Mammary epithelial cell (primary cell): ENCODE data around the gene TP53BP1.

Experiments
- EZH2 ChIP-seq: IDR thresholded peaks from 2 replicates; pipeline ENCODE4 v1.6.1; 2012; ENCODE audit warnings: low read length, inconsistent platforms, borderline replicate concordance
- TF ChIP-seq, protein P1 (sequence below), 2 donors: IDR thresholded peaks in 1 of 2; conservative IDR thresholded peaks in 1 of 2; 2 replicates each; pipeline ENCODE4 v1.5.1; 2011 to 2012; ENCODE audit warnings: inconsistent platforms in 2 of 2, low read length in 2 of 2, mild to moderate bottlenecking in 2 of 2, control low read depth in 1 of 2, low read depth in 1 of 2; ENCODE audit not compliant: insufficient read depth in 1 of 2; ENCODE audit errors: extremely low read depth in 1 of 2

DNA sequence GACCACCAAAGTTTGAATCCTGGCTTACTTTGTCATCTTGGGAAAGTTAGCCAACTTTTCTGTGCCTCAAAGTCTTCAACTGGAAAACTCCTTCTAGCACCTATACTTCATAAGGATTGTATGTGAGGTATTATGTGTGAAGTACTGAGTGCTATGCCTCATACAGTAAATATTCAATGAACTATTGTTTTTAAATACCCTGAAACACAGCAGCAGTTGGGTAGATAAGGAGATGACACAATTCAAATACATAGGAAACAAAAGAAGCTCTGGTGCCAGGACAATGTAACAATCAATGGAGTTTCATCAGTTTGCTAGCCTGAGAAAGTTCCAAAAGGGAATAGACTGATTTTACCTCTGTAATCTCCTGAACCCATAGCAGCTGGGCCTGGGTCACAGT lies 78.8 kb downstream of the TP53BP1 start:
- TF ChIP-seq, protein P1, sequence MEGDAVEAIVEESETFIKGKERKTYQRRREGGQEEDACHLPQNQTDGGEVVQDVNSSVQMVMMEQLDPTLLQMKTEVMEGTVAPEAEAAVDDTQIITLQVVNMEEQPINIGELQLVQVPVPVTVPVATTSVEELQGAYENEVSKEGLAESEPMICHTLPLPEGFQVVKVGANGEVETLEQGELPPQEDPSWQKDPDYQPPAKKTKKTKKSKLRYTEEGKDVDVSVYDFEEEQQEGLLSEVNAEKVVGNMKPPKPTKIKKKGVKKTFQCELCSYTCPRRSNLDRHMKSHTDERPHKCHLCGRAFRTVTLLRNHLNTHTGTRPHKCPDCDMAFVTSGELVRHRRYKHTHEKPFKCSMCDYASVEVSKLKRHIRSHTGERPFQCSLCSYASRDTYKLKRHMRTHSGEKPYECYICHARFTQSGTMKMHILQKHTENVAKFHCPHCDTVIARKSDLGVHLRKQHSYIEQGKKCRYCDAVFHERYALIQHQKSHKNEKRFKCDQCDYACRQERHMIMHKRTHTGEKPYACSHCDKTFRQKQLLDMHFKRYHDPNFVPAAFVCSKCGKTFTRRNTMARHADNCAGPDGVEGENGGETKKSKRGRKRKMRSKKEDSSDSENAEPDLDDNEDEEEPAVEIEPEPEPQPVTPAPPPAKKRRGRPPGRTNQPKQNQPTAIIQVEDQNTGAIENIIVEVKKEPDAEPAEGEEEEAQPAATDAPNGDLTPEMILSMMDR (conservative IDR thresholded peaks at IDR 0.05 in 1 of 2, IDR thresholded peaks at IDR 0.05 in 1 of 2; ENCODE audit: extremely low read depth in 1 of 2, insufficient read depth in 1 of 2, low read depth in 1 of 2, low read length in 2 of 2): no peak
- TF ChIP-seq EZH2: no peak
